ENCODE results near the gene ARFGAP3. TPM values are rescaled to one million over a fixed set of nuclear protein-coding genes. Genes with fewer than 3 reads are reported as not detected.

Gene ARFGAP3
- total RNA-seq, 4 donors from 2014 or later = 36.9 to 78.6 (median 52.0) TPM

GRCh38 chr22:42805998-42806830, 50.9 kb downstream of the ARFGAP3 start:
- Histone ChIP-seq H3K4me3 (no peak overlapping the region), H3K9me3 (no peaks in the 10 kb centered on the region), H3K4me1 (peaks cover 0 to 20% (median 0%) of the 10 kb centered on the region in 4 donors), H3K27me3 (no peaks in the 10 kb centered on the region), H3K36me3 (peaks cover 0 to 99% (median 13%) of the 10 kb centered on the region in 3 donors), H3K27ac (peak overlapping the region in 3 of 4 donors; percentile 60 to 82 (median 65))
- TF ChIP-seq EP300 (IDR thresholded peaks at IDR 0.05) (no peak), POLR2A (IDR thresholded peaks at IDR 0.05) (no peak), CTCF (IDR thresholded peaks at IDR 0.05) (no peak)
- DNase-seq (ENCODE audit: low spot score in 2 of 2) = no peak
- 69 to 82% methylated on average over 11 to 15 of the region's 15 CpGs for WGBS, 2 donors

- no peaks in the 10 kb centered on the region for H3K9me3 ChIP-seq
- H3K4me3 ChIP-seq = no peak overlapping the region
- TF ChIP-seq EP300 (IDR thresholded peaks at IDR 0.05) (peak in 1 of 2 donors; percentile 18), CTCF (IDR thresholded peaks at IDR 0.05) (no peak), POLR2A (IDR thresholded peaks at IDR 0.05) (no peak)
- peak overlapping the region in 3 of 4 donors; percentile 60 to 82 (median 65) for H3K27ac ChIP-seq
- no peak for DNase-seq (ENCODE audit: low spot score in 2 of 2)
- H3K36me3 ChIP-seq = peaks cover 0 to 99% (median 13%) of the 10 kb centered on the region in 3 donors
- no peaks in the 10 kb centered on the region for H3K27me3 ChIP-seq
- peaks cover 0 to 20% (median 0%) of the 10 kb centered on the region in 4 donors for H3K4me1 ChIP-seq
- WGBS, 2 donors = 46 to 50% methylated on average over 9 to 11 of the region's 13 CpGs
Observed at GRCh38 chr22:42805016-42805997, 51.8 kb downstream of the ARFGAP3 start.

GRCh38 chr22:42803389-42803788, 53.7 kb downstream of the ARFGAP3 start:
- no peak overlapping the region for H3K4me3 ChIP-seq
- H3K9me3 ChIP-seq = no peaks in the 10 kb centered on the region
- peaks cover 0 to 99% (median 13%) of the 10 kb centered on the region in 3 donors for H3K36me3 ChIP-seq
- H3K27ac ChIP-seq = no peak overlapping the region
- no peaks in the 10 kb centered on the region for H3K27me3 ChIP-seq
- WGBS, 2 donors = 80 to 88% methylated on average over 7 of the region's 7 CpGs
- TF ChIP-seq POLR2A (IDR thresholded peaks at IDR 0.05) = no peak
- no peak for TF ChIP-seq CTCF (IDR thresholded peaks at IDR 0.05)
- TF ChIP-seq EP300 (IDR thresholded peaks at IDR 0.05) = no peak
- H3K4me1 ChIP-seq = peaks cover 0 to 20% (median 0%) of the 10 kb centered on the region in 4 donors
- DNase-seq (ENCODE audit: low spot score in 2 of 2) = no peak

GRCh38 chr22:42801252-42802080, 55.6 kb downstream of the ARFGAP3 start:
- Histone ChIP-seq H3K4me1 (peaks cover 0 to 20% (median 0%) of the 10 kb centered on the region in 4 donors), H3K9me3 (no peaks in the 10 kb centered on the region), H3K4me3 (no peak overlapping the region), H3K36me3 (peaks cover 0 to 99% (median 5%) of the 10 kb centered on the region in 3 donors), H3K27me3 (no peaks in the 10 kb centered on the region), H3K27ac (no peak overlapping the region)
- 93% methylated on average over 10 to 11 of the region's 12 CpGs for WGBS, 2 donors
- DNase-seq (ENCODE audit: low spot score in 2 of 2) = no peak
- no peak for TF ChIP-seq POLR2A (IDR thresholded peaks at IDR 0.05)
- TF ChIP-seq EP300 (IDR thresholded peaks at IDR 0.05) = no peak
- no peak for TF ChIP-seq CTCF (IDR thresholded peaks at IDR 0.05)

All from tibial nerve (tissue), 4 donors.